ENCODE data around the gene HES4.
"Not testable (repeated sequence)": the region's sequence is repeated elsewhere in the genome, so short reads cannot be mapped to it uniquely, and the experiment has no call there.

Gene HES4

GRCh38 chr1:1033009-1033587 lies 33.2 kb upstream of the HES4 start:
- peak; percentile 92 for DNase-seq

- DNase-seq: no peak
Measured at GRCh38 chr1:1032424-1032823, 32.5 kb upstream of the HES4 start.

DNA sequence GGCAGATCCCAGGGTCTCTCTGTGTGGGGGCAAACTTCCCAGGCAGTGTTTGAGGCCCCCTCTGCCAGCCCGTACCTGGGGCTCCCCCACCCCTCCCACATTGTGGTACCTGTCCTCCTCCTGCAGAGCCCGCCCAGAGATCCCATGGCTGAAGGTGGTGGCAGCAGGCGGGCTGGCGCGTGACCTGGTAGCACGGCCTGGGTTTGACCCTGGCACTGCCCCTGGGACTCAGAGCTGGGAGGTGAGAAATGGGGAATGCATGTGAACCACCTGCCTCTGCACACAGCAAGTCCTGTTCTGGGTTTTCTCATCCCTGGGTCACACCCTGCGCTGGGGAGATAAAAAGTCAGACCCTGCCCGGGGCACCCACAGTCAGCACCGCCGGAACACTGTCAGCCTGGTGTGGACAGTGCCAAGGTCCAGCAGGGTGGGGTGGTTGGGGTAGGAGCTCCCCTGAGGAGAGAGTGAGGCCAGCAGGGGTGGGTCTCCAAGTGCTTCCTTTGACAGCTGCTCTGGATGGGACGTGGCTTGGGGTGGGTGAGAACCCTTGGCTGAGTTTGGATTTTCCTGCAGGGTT lies 31.9 kb upstream of the HES4 start:
- DNase-seq: no peak

DNA sequence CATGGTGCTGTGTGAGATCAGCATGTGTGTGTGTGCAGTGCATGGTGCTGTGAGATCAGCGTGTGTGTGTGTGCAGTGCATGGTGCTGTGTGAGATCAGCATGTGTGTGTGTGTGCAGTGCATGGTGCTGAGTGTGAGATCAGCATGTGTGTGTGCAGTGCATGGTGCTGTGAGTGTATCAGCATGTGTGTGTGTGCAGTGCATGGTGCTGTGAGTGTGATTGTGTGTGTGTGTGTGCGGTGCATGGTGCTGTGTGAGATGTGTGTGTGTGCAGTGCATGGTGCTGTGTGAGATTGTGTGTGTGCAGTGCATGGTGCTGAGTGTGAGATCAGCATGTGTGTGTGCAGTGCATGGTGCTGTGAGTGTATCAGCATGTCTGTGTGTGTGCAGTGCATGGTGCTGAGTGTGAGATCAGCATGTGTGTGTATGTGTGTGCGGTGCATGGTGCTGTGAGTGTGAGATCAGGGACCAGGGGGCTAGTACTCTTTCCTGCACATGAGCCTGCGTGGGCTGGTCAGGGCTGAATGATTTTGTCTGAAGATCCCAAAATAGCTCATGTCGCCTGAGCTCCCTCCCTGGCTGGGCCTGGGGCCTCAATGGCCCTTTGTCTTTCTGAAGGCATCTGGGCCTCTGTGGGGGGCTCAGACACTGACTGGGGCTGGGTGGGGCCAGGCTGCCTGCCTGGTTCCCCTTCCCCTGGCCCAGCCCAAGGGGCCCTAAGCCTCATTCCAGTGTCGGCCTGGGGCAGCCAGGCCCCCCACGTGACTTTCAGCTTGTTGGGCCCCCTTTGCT lies 31.2 kb upstream of the HES4 start:
- not testable (repeated sequence) for DNase-seq

DNA sequence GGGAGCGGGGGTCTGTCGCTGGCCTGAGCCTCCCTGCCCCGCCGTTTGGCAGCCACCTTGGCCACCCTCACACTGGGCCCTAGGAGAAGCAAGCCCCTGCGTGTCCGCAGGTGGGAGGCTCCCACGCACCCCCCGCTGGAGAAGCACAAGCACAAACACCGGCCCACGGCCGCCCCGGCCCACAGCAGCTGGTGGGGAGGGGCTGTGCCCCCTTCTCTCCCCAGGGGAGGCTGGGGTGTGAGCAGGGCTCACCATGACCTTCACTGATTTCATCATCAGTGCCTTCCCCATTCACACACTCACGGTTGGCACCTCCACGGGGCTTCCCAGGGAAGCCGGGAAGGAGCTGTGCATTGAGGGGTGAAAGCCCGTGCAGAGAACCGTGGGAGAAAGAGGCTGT lies 27.9 kb upstream of the HES4 start:
- DNase-seq: no peak

DNA sequence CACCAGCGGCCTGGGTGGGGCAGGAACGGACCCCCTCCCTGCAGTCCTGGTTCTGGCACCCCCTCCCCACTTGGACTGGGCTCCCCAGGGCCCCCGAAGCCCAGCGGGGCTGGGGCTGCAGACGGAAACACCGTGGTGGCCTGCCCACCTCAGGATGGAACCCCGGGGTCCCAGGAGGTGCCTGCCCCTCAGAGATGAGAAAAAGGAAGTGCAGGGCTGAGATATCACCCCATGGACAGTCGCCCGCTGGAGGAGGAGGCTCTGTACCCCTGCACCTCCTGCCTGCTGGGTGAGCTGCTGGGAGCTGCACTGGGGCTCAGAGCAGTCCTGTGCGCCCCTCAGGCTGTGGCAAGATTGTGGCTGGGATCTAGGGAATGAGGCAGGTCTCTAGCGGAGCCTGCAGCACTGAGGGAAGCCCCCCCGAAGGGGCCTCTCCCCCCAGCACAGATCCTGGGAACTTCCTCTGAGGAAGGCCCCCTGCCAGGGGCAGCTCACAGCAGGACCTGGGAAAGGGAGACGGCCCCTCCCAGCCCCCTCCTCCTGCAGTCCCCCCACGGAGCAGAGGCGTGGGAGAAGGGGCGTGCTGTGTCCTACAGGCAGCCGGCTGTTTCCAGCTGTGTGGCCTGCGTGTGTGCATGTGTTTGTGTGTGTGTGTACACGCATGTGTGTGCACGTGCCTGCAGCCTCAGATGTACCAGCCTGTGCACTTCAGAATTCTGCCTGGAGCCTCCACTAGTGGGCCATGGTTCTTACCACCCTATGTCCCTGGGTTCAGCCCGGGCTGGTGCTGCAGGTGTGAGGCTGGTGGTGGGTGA lies 26.9 kb upstream of the HES4 start:
- no peak for DNase-seq

DNA sequence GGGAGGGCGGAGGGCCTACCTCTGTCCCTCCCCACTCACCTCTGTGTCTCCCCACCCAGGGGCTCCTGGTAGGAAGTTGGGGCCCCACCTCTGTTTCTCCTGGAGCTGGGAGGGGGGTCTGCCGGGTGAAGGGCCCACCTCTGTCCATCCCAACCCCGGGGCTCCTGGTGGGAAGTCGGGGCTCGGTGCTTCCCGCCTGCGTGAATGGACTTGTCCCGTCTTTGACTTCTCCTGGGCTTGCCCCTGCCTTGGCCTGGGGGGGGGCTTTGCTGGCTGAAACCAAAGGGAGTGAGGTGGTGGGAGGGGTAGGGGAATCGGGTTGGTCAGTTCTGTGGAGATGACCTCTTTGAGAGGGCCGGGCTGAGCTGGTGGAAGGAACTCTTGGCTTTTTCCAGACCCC lies 25.8 kb upstream of the HES4 start:
- DNase-seq: no peak

GRCh38 chr1:1024771-1025699 lies 25.1 kb upstream of the HES4 start:
- no peak for DNase-seq

GRCh38 chr1:1024149-1024770 lies 24.4 kb upstream of the HES4 start:
- no peak for DNase-seq

DNA sequence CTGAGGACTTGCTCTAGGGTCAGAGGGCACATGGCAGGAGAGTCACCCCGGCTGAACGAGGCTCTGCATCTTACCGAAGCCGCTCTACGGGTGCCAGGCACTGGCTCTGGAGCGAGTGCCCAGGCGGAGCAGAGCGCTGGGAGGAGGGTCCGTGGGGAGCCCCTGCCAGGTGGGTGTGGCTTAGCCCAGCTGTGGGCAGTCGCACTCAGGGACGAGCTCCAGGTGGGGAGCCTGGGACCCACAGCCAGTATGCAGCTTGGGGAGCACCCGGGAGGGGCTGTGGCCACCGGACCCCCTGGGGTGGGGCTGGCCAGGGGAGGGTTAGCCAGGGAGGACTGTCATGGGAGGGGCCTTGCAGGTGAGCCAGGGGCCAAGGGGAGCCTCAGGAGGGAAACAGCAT lies 23.8 kb upstream of the HES4 start:
- no peak for DNase-seq

DNA sequence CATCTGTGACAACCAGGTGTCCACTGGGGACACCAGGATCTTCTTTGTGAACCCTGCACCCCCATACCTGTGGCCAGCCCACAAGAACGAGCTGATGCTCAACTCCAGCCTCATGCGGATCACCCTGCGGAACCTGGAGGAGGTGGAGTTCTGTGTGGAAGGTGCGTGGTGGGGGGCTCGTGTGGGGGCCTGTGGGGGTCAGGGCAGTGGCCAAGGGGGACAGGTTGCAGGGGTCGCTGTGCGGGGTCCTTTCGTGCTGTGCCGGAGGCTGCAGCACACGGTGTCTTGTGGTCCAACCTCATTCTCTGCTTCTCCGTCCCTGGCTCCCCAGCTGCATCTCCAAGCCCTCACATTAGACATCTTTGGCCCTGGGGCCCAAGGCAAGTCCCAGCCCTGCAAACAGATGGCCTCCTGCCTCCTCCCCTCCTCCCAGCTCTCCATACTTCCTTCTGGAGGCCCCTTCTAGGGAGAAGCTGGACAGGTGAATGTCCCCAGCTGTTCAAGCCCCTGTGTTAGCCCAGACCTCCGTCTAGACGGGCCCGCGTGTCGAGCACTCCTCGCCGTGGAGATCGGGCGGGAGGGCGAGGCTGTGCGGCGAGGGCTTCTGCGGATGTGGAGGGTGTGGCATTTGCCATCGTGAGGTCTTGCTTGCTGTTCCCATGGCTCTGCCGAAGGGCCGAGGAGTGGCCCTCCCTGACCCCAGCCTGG lies 22.6 kb upstream of the HES4 start:
- DNase-seq: no peak

GRCh38 chr1:1021920-1022259 lies 22.0 kb upstream of the HES4 start:
- DNase-seq: no peak

DNA sequence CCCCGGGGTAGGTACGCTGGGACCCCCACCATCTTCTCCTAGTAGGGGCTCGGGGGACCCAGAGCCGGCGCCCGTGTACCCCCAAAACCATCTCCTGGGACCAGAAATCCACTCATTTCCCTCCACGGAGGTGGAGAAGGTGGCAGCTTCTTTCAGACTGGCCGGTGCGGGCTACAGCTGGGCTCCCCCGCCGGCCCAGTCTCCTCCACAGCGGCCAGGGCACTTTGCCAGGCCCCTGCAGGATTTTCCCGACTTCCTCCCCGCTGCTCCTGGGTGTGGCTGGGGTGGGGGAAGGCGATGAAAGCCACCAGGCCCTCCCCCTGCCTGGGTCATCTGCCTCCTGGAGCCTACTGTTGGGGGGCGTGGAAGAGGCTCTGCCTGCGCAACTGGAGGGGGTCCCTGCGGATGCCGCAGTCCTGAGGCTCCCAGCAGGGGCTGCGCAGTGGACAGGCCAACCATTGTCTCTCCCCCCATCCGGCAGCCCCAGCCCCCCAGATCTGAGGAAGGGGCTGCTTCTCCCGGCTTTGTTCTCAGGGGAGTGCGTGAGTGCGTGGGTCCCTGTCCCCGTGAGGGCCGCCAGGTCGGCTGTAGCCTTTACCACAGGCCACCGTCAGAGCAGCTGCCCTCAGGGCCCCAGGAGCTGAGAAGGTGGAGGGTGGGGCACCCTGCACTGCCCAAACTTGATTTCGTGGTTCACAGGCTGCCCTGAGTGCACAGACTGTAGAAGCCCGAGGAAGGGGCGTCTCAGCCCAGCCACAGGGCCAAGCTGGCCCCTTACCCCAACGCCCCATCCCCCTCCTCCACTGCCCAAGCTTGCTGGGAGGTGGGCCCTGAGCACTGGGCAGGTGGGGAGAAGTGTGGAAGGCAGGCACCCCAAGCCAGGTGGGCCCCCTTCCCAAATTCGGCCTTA lies 21.4 kb upstream of the HES4 start:
- no peak for DNase-seq

DNA sequence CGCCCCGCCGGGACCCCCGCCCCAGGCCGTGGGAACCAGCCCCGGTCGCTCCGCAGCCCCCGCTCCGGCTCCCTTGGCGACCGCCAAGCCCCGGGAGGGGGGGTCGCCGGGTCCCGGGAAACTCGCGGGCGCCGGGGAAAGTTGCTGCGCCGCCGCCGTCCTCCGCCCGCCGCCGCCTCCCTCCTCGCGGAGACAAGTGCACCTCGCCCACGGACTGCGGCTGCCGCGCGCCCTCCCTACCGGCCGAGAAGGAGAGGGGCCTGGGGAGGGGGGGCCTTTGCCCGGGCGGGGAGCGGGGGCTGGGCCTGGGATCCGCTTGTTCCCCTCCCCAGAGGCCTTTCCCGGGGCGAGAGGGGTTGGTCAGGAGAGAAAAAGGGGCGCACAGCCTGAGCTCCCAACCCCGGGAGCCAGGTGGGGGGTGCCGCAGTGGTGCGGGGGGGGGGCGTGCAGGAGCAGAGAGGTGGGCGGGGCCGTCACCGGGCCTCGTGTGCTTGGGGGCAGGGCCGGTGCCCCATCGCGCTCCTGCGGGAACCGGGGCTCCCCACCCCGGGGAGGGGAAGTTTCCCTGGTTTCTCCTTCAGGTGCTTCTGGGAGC lies 20.6 kb upstream of the HES4 start:
- DNase-seq: no peak

DNA sequence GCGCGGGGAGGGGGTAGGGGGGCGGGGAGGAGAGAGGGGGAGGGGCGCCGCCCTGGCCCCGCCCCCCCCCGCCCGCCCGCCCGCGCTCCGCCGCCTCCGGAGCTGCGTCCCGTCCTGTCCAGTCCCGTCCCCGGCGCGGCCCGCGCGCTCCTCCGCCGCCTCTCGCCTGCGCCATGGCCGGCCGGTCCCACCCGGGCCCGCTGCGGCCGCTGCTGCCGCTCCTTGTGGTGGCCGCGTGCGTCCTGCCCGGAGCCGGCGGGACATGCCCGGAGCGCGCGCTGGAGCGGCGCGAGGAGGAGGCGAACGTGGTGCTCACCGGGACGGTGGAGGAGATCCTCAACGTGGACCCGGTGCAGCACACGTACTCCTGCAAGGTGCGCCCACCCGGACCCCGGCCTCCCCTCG lies 20.1 kb upstream of the HES4 start, which contains the start of gene AGRN:
TSS of gene AGRN (plus strand) at position 121 of the 405 bp plus-strand sequence. CDS start at position 174, 53 bp downstream.
- no peak for DNase-seq

DNA sequence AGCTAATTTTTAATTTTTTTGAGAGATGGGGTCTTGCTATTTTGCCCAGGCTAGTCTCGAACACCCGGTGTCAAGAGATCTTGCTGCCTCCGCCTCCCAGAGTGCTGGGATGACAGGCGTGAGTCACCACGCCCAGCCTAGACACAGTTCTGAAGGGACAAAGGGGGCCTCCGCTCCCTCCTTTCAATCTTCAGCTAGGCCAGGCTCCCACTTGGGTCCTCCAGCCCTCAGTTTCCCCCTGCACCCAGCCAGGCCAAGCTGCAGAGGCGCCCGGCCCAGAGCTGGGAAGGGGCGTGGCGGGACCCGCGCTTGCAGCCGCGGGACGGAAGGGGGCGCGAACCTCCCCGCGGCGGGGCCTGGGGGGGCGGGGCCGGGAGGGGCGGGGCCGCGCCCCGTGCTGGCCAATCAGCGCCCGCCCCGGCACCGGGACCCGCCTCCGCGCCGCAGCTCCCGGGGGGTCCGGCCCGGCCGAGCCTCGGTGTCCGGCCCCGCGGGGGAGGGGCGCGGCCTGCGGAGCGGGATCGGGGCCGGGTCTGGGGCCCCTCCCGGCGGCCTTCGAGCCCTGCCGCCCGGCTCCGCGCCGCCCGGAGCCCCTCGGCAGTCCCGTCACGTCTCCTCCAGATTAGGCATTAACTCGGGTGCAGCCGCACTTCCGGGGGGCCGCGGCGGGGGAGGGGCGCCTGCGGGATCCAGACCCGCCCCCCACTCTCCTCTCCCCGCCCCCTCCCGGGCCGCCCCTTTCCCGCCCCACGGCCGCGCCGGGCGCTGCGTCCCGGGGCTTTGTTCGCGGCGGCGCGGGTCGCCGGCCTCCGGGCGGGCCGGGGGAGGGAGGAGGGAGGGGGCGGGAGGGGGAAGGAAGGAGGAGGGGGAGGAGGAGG lies 19.5 kb upstream of the HES4 start:
- DNase-seq: peak; percentile 79

GRCh38 chr1:1018321-1018685 lies 18.4 kb upstream of the HES4 start:
- not testable (repeated sequence) for DNase-seq
